HepG2 (cell line): ENCODE data around the gene FAM181A. TPM values are rescaled to one million over a fixed set of nuclear protein-coding genes. Genes with fewer than 3 reads are reported as not detected.

Experiments used
- ATF2 ChIP-seq: sonication (generic); formaldehyde crosslinking; IDR thresholded peaks from 2 replicates; pipeline ENCODE4 v1.4.0; 2020; ENCODE audit warnings: missing genetic modification reagents
- FOSL1 ChIP-seq: sonication (generic); formaldehyde crosslinking; IDR thresholded peaks from 2 replicates; pipeline ENCODE4 v1.9.0; 2021; ENCODE audit warnings: missing genetic modification reagents, borderline replicate concordance
- FOXK2 ChIP-seq: fragments of 450-650 bp; IDR thresholded peaks from 2 replicates; pipeline ENCODE4 v1.6.1; 2016
- GATAD2A ChIP-seq: IDR thresholded peaks from 2 replicates; pipeline ENCODE4 v1.6.1; 2016
- HDAC1 ChIP-seq: sonication (generic); formaldehyde crosslinking; IDR thresholded peaks from 2 replicates; pipeline ENCODE4 v1.5.1; 2020; ENCODE audit warnings: mild to moderate bottlenecking, missing genetic modification reagents
- KLF12 ChIP-seq: sonication (generic); formaldehyde crosslinking; IDR thresholded peaks from 2 replicates; pipeline ENCODE4 v1.4.0; 2020; ENCODE audit warnings: missing genetic modification reagents, borderline replicate concordance
- MAFK ChIP-seq, 2 experiments: IDR thresholded peaks in 1 of 2; conservative IDR thresholded peaks in 1 of 2; 2 replicates each; pipeline ENCODE4 v1.6.1; 2011; ENCODE audit warnings: improper control_type of control experiment in 2 of 2, low read length in 2 of 2
- PAWR ChIP-seq: sonication (generic); formaldehyde crosslinking; IDR thresholded peaks from 2 replicates; pipeline ENCODE4 v1.4.0; 2020; ENCODE audit warnings: missing genetic modification reagents, mild to moderate bottlenecking, borderline replicate concordance
- PHF20 ChIP-seq: sonication (generic); formaldehyde crosslinking; IDR thresholded peaks from 2 replicates; pipeline ENCODE4 v1.5.0; 2020; ENCODE audit warnings: mild to moderate bottlenecking, missing genetic modification reagents
- RBFOX2 ChIP-seq: fragments of 200-400 bp; formaldehyde crosslinking; IDR thresholded peaks from 2 replicates; pipeline ENCODE4 v1.6.1; 2017; ENCODE audit warnings: low read depth, mild to moderate bottlenecking, low read length
- SNAPC2 ChIP-seq: sonication (generic); formaldehyde crosslinking; IDR thresholded peaks from 2 replicates; pipeline ENCODE4 v1.8.1; 2022; ENCODE audit warnings: mild to moderate bottlenecking, missing genetic modification reagents
- SPEN ChIP-seq: sonication (generic); formaldehyde crosslinking; IDR thresholded peaks from 2 replicates; pipeline ENCODE4 v1.5.1; 2020; ENCODE audit warnings: low read depth, mild to moderate bottlenecking, missing genetic modification reagents
- TCF7L2 ChIP-seq: IDR thresholded peaks from 2 replicates; pipeline ENCODE4 v1.6.1; 2011; ENCODE audit warnings: mild to moderate bottlenecking, low read depth, low read length, moderate library complexity
- XBP1 ChIP-seq: sonication (generic); formaldehyde crosslinking; IDR thresholded peaks from 2 replicates; pipeline ENCODE4 v1.5.0; 2020; ENCODE audit warnings: missing genetic modification reagents
- ZNF3 ChIP-seq: IDR thresholded peaks from 2 replicates; pipeline ENCODE4 v1.7.0; 2017; ENCODE audit warnings: inconsistent platforms
- ZNF644 ChIP-seq: IDR thresholded peaks from 2 replicates; pipeline ENCODE4 v1.6.1; 2016; ENCODE audit warnings: low read depth
- ZZZ3 ChIP-seq: sonication (generic); formaldehyde crosslinking; IDR thresholded peaks from 2 replicates; pipeline ENCODE4 v1.4.0; 2020; ENCODE audit warnings: missing genetic modification reagents, mild to moderate bottlenecking, borderline replicate concordance
- polyA plus RNA-seq, 8 experiments: library from polyadenylated mRNA; depleted of rRNA in 3 of 8; stranded (reverse) in 7 of 8; unstranded in 1 of 8; fragments of >200 nt; fragmentation: Illumina TruSeq in 4 of 8; extraction: Trizol in 4 of 8; gene quantifications; 2 replicates each; pipeline versions ENCODE4 v1.2.1 to v1.2.3, GENCODE V29; 2011 to 2016; ENCODE audit warnings: low read depth in 4 of 8, missing spikeins in 1 of 8, mixed read lengths in 1 of 8; ENCODE audit not compliant: insufficient read depth in 1 of 8
- total RNA-seq, 5 experiments: library from RNA; depleted of rRNA; stranded (reverse); fragments of >200 nt; fragmentation: Illumina TruSeq; extraction: Trizol; gene quantifications; 2 replicates each; pipeline ENCODE4 v1.2.3, GENCODE V29; 2016; ENCODE audit warnings: low read depth in 1 of 5
- TF ChIP-seq, protein P1 (sequence below): IDR thresholded peaks from 2 replicates; pipeline ENCODE4 v1.6.1; 2016
- TF ChIP-seq, protein P2 (sequence below): sonication (generic); formaldehyde crosslinking; IDR thresholded peaks from 2 replicates; pipeline ENCODE4 v1.4.0; 2020; ENCODE audit warnings: missing genetic modification reagents, borderline replicate concordance

FAM181A gene
- total and polyA plus RNA-seq, 2 of the 13 experiments (the other 11 are each of a cell fraction or from before 2014, with no cell fraction given): 1.1 to 1.5 TPM

- TF ChIP-seq, protein P1, sequence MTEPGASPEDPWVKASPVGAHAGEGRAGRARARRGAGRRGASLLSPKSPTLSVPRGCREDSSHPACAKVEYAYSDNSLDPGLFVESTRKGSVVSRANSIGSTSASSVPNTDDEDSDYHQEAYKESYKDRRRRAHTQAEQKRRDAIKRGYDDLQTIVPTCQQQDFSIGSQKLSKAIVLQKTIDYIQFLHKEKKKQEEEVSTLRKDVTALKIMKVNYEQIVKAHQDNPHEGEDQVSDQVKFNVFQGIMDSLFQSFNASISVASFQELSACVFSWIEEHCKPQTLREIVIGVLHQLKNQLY (CRISPR knock-in tag): no peak
- no peak for TF ChIP-seq ZNF3
- no peak for TF ChIP-seq GATAD2A
- no peak for TF ChIP-seq PHF20 (CRISPR knock-in tag)
- no peak for TF ChIP-seq MAFK (conservative IDR thresholded peaks at IDR 0.05 in 1 of 2, IDR thresholded peaks at IDR 0.05 in 1 of 2; ENCODE audit: low read length in 2 of 2)
- no peak for TF ChIP-seq ATF2
- no peak for TF ChIP-seq TCF7L2
- TF ChIP-seq, protein P2, sequence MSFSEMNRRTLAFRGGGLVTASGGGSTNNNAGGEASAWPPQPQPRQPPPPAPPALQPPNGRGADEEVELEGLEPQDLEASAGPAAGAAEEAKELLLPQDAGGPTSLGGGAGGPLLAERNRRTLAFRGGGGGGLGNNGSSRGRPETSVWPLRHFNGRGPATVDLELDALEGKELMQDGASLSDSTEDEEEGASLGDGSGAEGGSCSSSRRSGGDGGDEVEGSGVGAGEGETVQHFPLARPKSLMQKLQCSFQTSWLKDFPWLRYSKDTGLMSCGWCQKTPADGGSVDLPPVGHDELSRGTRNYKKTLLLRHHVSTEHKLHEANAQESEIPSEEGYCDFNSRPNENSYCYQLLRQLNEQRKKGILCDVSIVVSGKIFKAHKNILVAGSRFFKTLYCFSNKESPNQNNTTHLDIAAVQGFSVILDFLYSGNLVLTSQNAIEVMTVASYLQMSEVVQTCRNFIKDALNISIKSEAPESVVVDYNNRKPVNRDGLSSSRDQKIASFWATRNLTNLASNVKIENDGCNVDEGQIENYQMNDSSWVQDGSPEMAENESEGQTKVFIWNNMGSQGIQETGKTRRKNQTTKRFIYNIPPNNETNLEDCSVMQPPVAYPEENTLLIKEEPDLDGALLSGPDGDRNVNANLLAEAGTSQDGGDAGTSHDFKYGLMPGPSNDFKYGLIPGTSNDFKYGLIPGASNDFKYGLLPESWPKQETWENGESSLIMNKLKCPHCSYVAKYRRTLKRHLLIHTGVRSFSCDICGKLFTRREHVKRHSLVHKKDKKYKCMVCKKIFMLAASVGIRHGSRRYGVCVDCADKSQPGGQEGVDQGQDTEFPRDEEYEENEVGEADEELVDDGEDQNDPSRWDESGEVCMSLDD (CRISPR knock-in tag): no peak; the same call in 1 of the 2 replicates
- no peak for TF ChIP-seq SNAPC2
- no peak for TF ChIP-seq FOXK2
- 0 out of 2 replicates have a peak, but pooled peaks have one; percentile 46 for TF ChIP-seq HDAC1 (CRISPR knock-in tag)
- no peak for TF ChIP-seq FOSL1 (CRISPR knock-in tag)
- no peak for TF ChIP-seq XBP1 (CRISPR knock-in tag)
- no peak for TF ChIP-seq SPEN
- TF ChIP-seq RBFOX2: no peak
- TF ChIP-seq ZNF644: no peak
- no peak for TF ChIP-seq KLF12 (CRISPR knock-in tag)
- TF ChIP-seq PAWR: no peak
- no peak for TF ChIP-seq ZZZ3
Observed at GRCh38 chr14:93954900-93955849, 28.0 kb downstream of the FAM181A start (continued).
